ENCODE results near the gene CMTM8. TPM values are rescaled to one million over a fixed set of nuclear protein-coding genes. Genes with fewer than 3 reads are reported as not detected.
A peak's percentile ranks its signal among the peaks of the same experiment; 100 is the strongest.

CMTM8 gene
- total and polyA plus RNA-seq, 2 of the 8 experiments (the other 6 are each of a cell fraction or from before 2014, with no cell fraction given), result 10.5 to 22.4 TPM

- no peaks in the 10 kb centered on the region for H3K79me1 ChIP-seq (ENCODE audit: low read depth, low read length)
- no peak overlapping the region for H2BK120ac ChIP-seq (replicated peaks; ENCODE audit: low read depth, low read length)
- no peak overlapping the region for H3K27ac ChIP-seq (ENCODE audit: low read depth, low read length)
- no peak overlapping the region for H3K14ac ChIP-seq (ENCODE audit: insufficient read length)
- H3K4ac ChIP-seq (replicated peaks; ENCODE audit: insufficient read length, low read depth, low read length), result no peak overlapping the region
- no peak overlapping the region for H2AFZ ChIP-seq (ENCODE audit: low read length)
- H2BK12ac ChIP-seq (ENCODE audit: low read depth, low read length), result no peak overlapping the region
- H4K91ac ChIP-seq (replicated peaks; ENCODE audit: insufficient read length, low read length), result no peak overlapping the region
- H3K4me1 ChIP-seq (replicated peaks in 1 of 4; ENCODE audit: control insufficient read depth in 3 of 4, insufficient read depth in 4 of 4, low read length in 3 of 4), result peaks cover 0 to 5% (median 0%) of the 10 kb centered on the region in 4 experiments; a peak in 2 of 7 replicates
- H3K4me3 ChIP-seq (ENCODE audit: extremely low read depth in 1 of 4, insufficient read depth in 2 of 4, low read depth in 3 of 4, low read length in 4 of 4), result no peak overlapping the region
- H4K5ac ChIP-seq (ENCODE audit: insufficient read length, low read depth, low read length), result no peak overlapping the region
- H2BK15ac ChIP-seq (ENCODE audit: low read length), result no peak overlapping the region
- H3K9me3 ChIP-seq (ENCODE audit: insufficient read depth in 2 of 2, low read depth in 1 of 2, low read length in 1 of 2), result no peaks in the 10 kb centered on the region
- DNase-seq (ENCODE audit: low read depth in 1 of 2, low spot score in 2 of 2) (no peak), FAIRE-seq (no peak)
- H3K18ac ChIP-seq (ENCODE audit: extremely low read depth, low read length), result no peak overlapping the region
- peak overlapping the region; percentile 71 for H4K8ac ChIP-seq (ENCODE audit: extremely low read depth, insufficient read depth, low read length)
- CTCF ChIA-PET (ENCODE audit: partially characterized antibody), result interaction anchor here (0.6 to 8.8 kb wide), 9 partner anchors 7 to 195 kb away, joined by 3 to 91 read pairs (median 4); no protein-coding TSS in a partner anchor
- no peaks in the 10 kb centered on the region for H3K23me2 ChIP-seq (ENCODE audit: low read depth, low read length)
- TF ChIP-seq TCF12 (IDR thresholded peaks at IDR 0.05; ENCODE audit: low read depth, low read length) (no peak), CTCF (IDR thresholded peaks at IDR 0.05; ENCODE audit: control extremely low read depth in 1 of 3, insufficient read depth in 1 of 3, low read depth in 1 of 3, low read length in 3 of 3) (no peak), TEAD4 (IDR thresholded peaks at IDR 0.05; ENCODE audit: low read depth, low read length) (no peak), GTF2F1 (IDR thresholded peaks at IDR 0.05; ENCODE audit: borderline replicate concordance, low read depth, low read length) (no peak), CTBP2 (IDR thresholded peaks at IDR 0.05; ENCODE audit: borderline replicate concordance, insufficient read depth, insufficient read length, low read length) (no peak), FOSL1 (IDR thresholded peaks at IDR 0.05; ENCODE audit: insufficient read depth, low read depth, low read length) (no peak), SUZ12 (IDR thresholded peaks at IDR 0.05; ENCODE audit: low read length) (no peak), CHD1 (IDR thresholded peaks at IDR 0.05; ENCODE audit: low read depth, low read length) (no peak), MAX (IDR thresholded peaks at IDR 0.05) (no peak), RXRA (IDR thresholded peaks at IDR 0.05; ENCODE audit: insufficient read depth, low read depth, low read length) (no peak), SP1 (IDR thresholded peaks at IDR 0.05; ENCODE audit: low read depth, low read length) (no peak)
- H3K4me2 ChIP-seq (ENCODE audit: insufficient read depth in 1 of 2, low read depth in 2 of 2, low read length in 2 of 2), result no peak overlapping the region
- H2BK5ac ChIP-seq (ENCODE audit: low read depth, low read length), result no peak overlapping the region; the same call in 1 of the 2 replicates
- H3K23ac ChIP-seq (ENCODE audit: insufficient read length), result no peak overlapping the region
- no peaks in the 10 kb centered on the region for H3K36me3 ChIP-seq (ENCODE audit: control insufficient read depth in 2 of 4, insufficient read depth in 4 of 4, low read length in 3 of 4)
- H2BK20ac ChIP-seq (ENCODE audit: low read length), result no peak overlapping the region
- no peaks in the 10 kb centered on the region for H4K20me1 ChIP-seq (replicated peaks in 1 of 2; ENCODE audit: control insufficient read depth in 1 of 2, insufficient read depth in 2 of 2, low read length in 2 of 2)
- H3K27me3 ChIP-seq (replicated peaks in 1 of 4; ENCODE audit: control insufficient read depth in 3 of 4, extremely low read depth in 1 of 4, insufficient read depth in 3 of 4, low read length in 3 of 4), result no peaks in the 10 kb centered on the region
- WGBS, 2 experiments (ENCODE audit: extremely low coverage in 1 of 2, insufficient coverage in 1 of 2, insufficient read length in 1 of 2, insufficient replicate concordance in 2 of 2, low coverage in 1 of 2, low lambda C conversion rate in 2 of 2, missing lambda C conversion rate in 1 of 2), result 87% methylated on average over 10 of the region's 10 CpGs; no CpG with 5 or more reads in 1 of the 2 experiments
- no peak overlapping the region for H3K56ac ChIP-seq (replicated peaks; ENCODE audit: insufficient read length, low read depth, low read length)
- no peaks in the 10 kb centered on the region for H3K79me2 ChIP-seq (ENCODE audit: control insufficient read depth in 1 of 2, insufficient read depth in 2 of 2, low read length in 2 of 2)
- H3K9ac ChIP-seq (replicated peaks in 1 of 4; ENCODE audit: extremely low read depth in 1 of 4, low read depth in 3 of 4, low read length in 3 of 4), result no peak overlapping the region; a peak in 1 of 7 replicates
- POLR2A ChIA-PET (ENCODE audit: partially characterized antibody), result no interaction called here
- no peak overlapping the region for H2AK5ac ChIP-seq (ENCODE audit: low read depth, low read length)
Measured at GRCh38 chr3:32367442-32367841, 129.0 kb downstream of the CMTM8 start.
